Stimulated activated CD8-positive, alpha-beta memory T cell treated with anti-CD3 and anti-CD28 coated beads, Interleukin-7, amount 100 ng/mL, for 4 hours (primary cell): ENCODE data around the gene MIP.
A peak's percentile ranks its signal among the peaks of the same experiment; 100 is the strongest.
"Not testable (repeated sequence)": the region's sequence is repeated elsewhere in the genome, so short reads cannot be mapped to it uniquely, and the experiment has no call there.

Source experiments
- DNase-seq, 2 donors: peaks; one replicate each; pipeline ENCODE4 v3.0.0-alpha.2; 2020; ENCODE audit warnings: low read depth in 2 of 2

MIP gene

GRCh38 chr12:56468216-56469006, 14.0 kb upstream of the MIP start, which contains the start of gene SPRYD4:
TSS of gene SPRYD4 (plus strand) at chr12:56468578. CDS start at chr12:56468592, 14 bp downstream.
- DNase-seq: peak; percentile 87 to 92

GRCh38 chr12:56462565-56462964, 8.1 kb upstream of the MIP start:
- DNase-seq: no peak

GRCh38 chr12:56461235-56462159, 7.0 kb upstream of the MIP start:
- no peak for DNase-seq

- no peak for DNase-seq
Observed at GRCh38 chr12:56457817-56458216, 3.4 kb upstream of the MIP start.

- DNase-seq: no peak
Observed at GRCh38 chr12:56451147-56451546, 3.3 kb downstream of the MIP start.

GRCh38 chr12:56450241-56450640, 4.2 kb downstream of the MIP start:
- no peak for DNase-seq

GRCh38 chr12:56449622-56449984, 4.9 kb downstream of the MIP start:
- DNase-seq: no peak

- peak; percentile 66 to 80 for DNase-seq
Observed at GRCh38 chr12:56448860-56449621, 5.4 kb downstream of the MIP start, which contains the start of gene TIMELESS. TSS of gene TIMELESS (minus strand) at chr12:56449426. CDS start at chr12:56434170, 15,256 bp downstream.

- not testable (repeated sequence) for DNase-seq
Observed at GRCh38 chr12:56443208-56443607, 11.2 kb downstream of the MIP start.

GRCh38 chr12:56437430-56438176, 16.9 kb downstream of the MIP start:
- DNase-seq: no peak

- no peak for DNase-seq
Observed at GRCh38 chr12:56434828-56435227, 19.6 kb downstream of the MIP start.

GRCh38 chr12:56431850-56432249, 22.6 kb downstream of the MIP start:
- DNase-seq: no peak

- DNase-seq: no peak
Observed at GRCh38 chr12:56431288-56431687, 23.2 kb downstream of the MIP start.

GRCh38 chr12:56425940-56426438, 28.5 kb downstream of the MIP start:
- DNase-seq: no peak

GRCh38 chr12:56425193-56425592, 29.3 kb downstream of the MIP start:
- DNase-seq: no peak

GRCh38 chr12:56420411-56420810, 34.0 kb downstream of the MIP start:
- DNase-seq: no peak

GRCh38 chr12:56417739-56418138, 36.7 kb downstream of the MIP start:
- DNase-seq: no peak

- DNase-seq: no peak
Observed at GRCh38 chr12:56414401-56414800, 40.1 kb downstream of the MIP start.

- DNase-seq: no peak
Observed at GRCh38 chr12:56413392-56413791, 41.1 kb downstream of the MIP start.

GRCh38 chr12:56411781-56412639, 42.4 kb downstream of the MIP start:
- no peak for DNase-seq
